Measurements from ENCODE around the gene HYPK. TPM values are rescaled to one million over a fixed set of nuclear protein-coding genes. Genes with fewer than 3 reads are reported as not detected.

The HYPK gene, protein sequence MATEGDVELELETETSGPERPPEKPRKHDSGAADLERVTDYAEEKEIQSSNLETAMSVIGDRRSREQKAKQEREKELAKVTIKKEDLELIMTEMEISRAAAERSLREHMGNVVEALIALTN
- total RNA-seq, result 2.6 TPM

DNA sequence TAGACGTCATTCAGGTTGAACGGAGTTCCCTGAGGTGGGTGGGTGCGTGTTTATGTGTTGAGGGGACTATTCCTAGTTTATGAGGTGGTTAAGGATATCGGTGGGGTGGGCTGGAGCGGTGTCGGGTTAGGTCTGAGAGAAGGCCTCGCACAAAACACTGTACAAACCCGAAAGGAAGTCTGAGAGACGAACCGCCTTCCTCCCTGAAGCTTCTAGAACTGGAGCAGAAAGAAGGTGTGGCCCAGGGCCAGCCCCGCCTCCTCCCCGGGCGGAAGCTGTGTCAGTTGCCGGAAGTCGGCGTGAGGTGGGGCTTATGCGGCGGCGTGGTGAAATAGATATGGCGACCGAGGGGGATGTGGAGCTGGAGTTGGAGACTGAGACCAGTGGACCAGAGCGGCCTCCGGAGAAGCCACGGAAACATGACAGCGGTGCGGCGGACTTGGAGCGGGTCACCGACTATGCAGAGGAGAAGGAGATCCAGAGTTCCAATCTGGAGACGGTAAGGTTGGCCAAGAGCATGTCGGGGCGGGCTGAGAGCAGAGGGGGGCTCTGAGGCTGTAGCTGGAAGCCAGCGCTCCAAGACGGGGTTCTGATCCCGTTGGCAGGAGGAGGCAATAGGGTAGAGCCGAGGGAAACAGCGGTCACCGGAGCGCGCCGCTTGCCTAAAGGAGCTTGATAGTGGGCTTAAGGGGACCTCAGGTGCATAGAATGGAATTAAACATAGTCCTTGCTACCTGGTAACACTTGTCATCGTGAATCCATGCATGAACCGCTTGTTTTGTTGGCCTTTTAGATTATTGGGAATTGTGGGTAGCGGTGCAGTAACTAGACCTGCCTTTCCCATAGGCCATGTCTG, at the start of gene HYPK:
TSS of gene HYPK (plus strand) at position 314 of the 856 bp plus-strand sequence. CDS start at position 338, 24 bp downstream.
- DNase-seq, result peak; percentile 96

DNA sequence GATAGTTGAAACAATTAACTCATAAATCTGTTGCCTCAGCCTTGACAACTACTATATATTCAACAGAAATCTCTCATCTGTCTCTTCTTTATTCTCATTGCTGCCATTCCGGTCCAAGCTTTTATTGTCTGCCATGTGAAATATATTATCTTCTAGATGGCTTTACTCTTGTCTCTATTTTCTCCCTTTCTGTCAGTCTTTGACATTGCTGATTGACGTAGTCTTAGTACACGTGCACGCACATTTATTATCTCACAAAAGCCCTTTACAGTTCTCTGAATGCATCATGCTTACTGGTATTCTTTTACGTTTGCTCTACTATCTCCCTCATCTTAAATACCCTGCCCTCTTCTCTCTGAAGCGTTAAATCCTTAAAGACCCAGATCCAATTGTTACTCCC, 48.5 kb upstream of the HYPK start:
- DNase-seq, result no peak

DNA sequence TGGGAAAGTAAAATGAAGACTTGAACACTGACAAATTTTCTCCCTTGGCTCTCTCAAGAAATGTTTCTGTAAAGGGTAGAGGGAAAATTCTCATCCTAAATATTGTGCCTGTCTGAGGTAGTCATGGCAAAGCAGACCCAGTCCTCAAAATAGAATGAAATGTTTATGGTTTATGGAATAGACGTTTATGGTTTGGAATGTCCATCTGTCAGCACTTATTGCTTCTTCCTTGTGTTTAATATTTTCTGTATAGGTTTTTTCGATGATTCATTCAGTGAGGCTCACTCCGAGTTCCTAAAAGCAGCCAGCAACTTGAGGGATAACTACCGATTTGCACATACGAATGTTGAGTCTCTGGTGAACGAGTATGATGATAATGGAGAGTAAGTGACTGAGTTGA, 37.6 kb upstream of the HYPK start:
- no peak for DNase-seq

DNA sequence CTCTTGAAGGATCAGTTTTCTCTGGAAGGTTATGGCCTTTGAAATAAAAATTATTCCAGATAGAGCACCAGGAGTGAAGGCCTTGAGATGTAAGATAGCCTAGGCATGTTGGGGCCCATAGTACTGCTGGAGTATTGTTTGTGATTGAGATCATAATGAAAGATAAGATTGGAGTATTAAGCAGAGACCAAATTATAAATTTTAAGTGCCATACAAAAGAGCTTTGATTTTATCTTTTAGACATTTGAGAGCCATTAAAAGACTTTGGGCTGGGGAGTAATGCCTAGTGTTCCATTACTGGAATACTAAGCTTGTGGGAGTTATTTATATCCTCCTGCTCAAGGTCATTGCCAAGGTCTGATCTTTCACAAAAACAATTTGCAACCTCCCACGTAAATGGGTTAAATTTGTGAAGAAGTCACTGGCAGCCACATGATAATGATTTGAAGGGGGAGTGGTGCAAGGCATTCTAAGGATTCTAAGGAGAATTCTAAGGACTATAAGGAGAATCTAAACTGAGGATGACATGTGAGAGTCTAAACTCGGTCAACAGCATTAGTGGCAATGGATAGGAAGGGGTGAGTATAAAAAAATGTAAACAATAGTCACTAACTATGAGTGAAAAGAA, 36.5 kb upstream of the HYPK start:
- no peak for DNase-seq

DNA sequence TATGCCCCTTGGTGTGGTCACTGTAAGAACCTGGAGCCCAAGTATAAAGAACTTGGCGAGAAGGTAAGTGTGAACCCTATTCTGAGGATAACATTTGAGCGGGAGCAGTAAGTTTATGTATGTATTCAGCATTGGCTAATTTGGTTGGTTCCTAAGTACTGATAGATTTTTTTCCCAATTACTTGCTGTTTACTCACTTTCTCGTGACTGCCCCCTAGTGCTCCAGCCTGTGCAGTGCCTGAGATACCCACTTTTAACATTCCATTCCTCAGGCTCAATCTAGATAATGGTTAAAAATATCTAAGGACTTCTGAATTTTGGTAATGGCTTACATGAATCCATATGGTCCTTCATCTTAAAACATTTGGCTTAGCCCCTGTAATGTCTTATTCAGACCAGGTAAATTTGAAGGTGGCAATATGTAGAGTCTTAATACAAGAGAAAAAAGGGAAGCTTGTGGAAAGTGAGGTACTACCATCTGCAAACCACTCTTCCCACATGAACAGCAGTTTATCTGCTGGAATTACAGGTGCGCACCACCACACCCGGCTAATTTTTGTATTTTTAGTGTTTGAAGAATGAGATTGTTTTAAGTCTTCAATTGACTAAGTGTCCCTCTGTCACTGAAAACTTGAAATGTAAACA, 30.7 kb upstream of the HYPK start:
- DNase-seq, result peak; percentile 60

DNA sequence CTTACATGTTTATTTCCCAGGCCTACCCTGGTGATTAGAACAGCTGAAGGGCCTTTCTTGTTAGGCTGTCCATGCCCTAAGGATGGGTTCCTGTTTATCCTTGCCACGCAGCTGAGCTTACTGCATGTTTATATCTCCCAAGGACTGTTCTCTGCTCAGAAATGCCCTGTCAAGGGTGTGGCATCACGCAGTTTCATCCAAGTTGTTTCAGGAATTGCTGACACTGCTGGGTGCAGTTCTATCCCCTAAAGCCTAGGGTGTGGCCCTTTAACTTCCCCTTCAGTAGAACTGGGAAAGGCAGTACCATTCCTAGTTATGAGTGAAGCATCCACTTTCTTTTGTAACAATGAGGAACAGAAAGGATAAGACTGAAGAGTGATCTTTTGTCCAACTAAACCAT, 28.6 kb upstream of the HYPK start:
- no peak for DNase-seq

DNA sequence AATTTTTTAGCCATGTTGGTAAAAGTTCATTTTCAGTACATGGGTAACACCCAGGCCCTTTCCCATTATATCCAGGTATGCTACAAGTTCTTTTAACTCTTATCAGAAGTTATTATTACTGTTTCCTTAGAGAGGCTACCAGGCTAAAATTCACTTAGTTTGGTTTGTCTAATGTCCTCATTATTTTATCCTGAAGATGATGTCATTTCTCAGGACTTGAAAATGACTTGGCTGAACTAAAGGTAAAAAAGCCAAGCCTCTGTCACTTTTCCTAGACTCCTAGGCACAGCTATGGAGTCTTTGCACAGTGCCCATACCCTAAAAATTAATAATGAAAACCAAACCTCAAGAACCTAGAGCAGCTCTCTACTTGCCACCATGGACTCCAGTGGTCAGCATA, 27.8 kb upstream of the HYPK start:
- no peak for DNase-seq

DNA sequence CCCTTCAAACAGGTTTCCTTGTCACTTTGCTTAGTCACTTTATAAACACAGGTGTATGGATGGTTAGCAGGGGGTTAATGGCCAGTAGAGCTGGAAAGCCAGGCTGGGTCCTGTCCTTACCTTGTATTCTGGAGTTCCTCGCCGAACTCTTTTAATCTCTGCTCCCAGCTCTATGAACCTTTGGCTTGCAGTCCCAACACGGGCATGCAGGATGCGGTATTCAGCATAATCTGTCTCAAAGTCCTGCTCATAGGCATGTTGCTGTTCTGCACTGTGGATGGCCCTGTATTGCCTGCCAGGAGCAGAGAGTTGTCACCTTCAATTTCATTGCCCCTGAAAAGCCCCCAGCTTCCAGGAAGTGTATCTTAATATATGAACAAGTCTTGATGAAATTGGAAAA, 26.3 kb upstream of the HYPK start:
- no peak for DNase-seq

DNA sequence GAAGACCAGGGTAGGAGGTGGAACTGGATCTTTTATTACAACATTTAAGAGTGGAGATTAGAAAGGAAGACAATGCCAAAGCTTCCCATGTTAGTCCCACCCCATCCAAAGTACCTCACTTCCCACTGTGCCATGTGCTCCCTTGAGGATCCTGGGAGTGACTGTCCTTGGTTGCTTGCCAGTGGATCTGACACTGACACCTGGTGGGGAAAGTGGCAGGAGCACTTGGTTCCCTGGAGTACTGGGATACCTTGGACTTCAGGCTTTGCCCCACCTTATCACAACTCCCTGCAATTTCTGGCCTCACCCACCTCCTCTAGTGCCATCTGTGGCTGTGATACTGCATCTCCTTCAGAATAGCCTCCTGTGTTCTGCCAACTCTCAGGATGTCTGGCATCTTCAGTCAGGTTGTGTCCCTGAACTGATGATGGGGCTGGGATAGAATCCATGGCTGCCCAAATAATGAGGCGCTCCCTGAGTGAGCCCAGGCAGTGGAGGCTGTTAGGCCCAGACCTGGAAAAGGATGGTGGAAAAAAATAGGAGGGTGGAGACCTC, 24.9 kb upstream of the HYPK start:
- DNase-seq, result peak; percentile 35

DNA sequence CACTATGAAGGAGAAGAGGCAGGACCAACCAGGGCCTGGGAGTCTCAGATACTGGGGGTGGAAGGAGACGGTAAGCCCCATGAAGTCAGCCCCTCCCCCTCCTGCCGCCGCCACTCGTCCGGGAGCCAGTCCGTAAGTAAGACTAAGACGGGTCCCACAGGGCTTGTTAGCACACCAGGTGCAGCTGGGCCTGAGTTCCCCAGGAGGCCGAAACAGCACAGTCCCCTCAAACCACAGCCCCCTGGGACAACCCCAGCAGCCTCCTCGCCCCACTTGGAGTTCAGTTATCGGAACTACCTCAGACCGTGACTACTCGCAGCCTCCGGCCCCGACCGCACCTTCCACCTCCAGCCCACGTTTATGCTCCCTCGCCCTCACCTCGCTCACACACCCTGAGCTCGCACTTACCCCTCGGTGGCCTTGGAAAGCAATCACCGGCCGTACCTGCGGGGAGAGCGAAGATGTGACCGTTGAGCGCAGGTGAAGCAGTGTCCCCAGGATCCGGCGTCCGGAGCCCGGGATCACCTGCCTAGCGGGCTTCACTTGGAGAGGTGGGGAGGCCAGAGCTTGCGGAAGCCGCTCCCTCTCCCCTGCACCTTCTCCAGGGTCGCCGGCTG, 24.2 kb upstream of the HYPK start:
- DNase-seq, result peak; percentile 30

DNA sequence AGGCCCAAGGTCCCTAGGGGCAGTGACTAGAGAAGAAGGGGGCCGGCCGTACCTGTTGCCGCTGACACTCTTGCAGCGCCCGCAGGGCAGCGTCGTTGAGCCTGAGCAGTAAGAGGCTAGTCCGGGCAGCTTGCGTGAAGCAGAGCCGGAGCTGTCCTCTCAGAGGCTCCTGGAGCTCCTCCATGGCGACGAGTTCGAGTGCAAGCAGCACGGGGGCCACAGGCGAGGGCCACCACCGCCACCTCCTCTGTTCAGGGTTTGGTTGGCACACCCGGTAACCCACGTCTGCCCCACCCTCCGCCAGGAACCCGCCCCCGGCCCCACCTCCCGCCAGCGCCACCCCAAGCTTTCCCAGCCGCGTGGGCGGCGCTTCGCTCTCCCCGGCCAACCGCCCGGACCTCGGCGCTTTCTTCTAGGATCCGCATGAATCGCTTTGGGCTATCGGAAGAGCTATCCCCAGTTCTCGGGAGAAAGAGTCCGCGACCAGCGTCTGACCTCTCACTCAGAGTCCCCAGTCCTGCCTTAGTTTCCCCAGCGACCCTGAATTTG, 23.6 kb upstream of the HYPK start, which contains the start of gene ELL3:
TSS of gene ELL3 (minus strand) at position 249 of the 549 bp plus-strand sequence. CDS start at position 184, 65 bp downstream.
- DNase-seq, result peak; percentile 80

DNA sequence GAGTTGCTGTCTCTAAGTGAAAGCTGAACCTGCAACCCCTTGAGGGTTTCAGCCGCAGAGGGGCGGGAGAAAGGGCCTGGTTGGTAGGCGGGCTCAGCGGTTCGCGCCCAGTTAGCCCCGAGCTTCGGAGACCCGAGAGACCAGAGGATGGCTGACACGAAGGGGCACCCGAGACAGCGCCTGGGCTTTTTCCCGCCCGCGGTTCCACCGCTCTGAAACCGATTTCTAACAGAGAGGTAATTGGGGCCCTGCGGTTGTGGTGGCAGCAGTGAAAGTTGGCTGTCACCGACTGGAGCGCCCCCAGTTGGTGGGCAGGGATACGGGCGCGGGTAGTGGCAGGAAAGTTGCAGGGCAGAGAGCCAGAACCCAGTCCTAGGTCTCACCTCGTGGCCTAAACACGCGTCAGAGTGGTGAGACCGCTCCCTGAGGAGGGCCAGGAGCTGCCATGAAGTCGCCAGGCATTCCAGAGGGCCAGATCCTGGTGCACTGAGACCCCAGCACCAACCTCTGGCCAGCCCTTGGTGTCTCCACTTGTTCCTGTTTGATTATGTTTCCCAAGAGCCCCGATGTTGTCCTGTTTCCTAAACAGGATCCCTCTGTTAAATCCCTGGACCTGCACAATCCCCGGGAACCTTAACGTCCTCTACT, 23.0 kb upstream of the HYPK start:
- DNase-seq, result peak; percentile 74

DNA sequence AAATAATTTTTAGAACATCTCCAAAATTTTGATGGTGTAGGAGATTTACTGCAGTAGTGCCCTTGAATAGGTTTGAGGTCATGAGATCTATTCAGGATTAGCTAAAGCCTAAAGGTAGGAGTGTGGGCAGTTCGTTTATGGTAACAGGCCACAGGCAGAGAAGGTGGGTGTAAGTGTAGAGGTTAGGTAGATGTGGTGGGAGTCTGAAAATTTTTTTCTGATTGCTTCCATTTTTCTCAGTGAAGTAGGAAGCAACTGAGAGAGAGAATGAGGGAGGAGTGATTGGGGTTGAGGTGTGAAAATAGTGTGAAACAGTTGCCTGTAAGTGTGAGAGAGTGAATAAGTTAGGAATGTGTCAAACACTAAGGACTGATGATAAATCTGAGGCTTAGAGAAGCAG, 21.4 kb upstream of the HYPK start:
- DNase-seq, result no peak

DNA sequence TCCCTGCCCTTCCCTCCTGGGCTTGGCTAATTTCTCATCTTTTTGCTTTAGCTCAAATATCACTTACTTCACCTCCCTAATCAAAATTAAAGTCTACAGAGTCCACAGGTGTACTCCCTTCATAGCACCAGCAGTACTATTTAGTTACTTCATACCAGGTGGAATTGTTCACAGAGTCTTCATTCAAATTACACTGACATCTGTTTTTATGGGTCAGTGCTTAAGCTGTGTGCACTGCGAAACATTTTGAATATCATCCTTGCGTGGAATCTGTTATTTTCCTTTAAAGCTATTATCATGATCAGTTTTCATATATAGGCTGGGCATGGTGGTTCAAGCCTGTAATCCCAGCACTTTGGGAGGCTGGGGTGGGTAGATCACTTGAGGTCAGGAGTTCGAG, 11.0 kb upstream of the HYPK start:
- no peak for DNase-seq

DNA sequence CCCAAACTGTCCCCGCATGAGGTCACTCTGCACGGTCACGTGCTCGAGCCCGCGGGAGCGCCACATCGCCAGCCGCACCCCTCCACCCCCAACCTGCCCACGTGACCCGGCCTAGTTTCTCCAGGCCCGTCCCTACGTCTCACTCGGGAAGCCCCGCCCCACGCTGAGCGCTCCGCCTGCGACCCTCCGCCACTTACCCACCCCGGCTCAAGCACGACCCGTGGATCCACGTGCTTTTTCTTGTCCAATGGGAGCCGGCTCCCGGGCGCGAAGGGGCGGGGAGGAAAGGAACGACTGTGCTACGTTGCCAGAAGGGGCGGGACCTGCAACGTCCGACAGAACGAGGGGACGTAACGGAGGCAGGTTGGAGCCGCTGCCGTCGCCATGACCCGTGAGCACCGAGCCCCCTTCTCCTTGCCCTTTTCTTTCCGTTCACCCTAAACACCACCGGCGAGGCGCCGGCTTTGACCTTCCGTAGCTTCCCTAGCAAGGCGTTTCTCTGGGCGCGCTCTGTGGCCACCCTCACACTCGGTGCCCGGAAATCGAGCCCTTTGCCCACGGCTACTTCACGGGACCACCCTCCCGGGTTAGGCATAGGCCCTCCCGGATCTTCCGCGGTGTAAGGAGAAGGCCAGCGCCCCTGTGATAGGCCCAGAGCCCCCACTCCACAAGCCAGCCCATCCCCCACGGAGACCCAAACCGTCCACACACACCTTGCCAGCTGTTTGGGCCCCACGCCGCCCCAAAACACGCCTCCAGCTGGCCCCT, 8.2 kb upstream of the HYPK start, which contains the start of gene SERF2:
TSS of gene SERF2 (plus strand) at position 328 of the 768 bp plus-strand sequence. CDS start at position 385, 57 bp downstream.
- peak; percentile 100 for DNase-seq

DNA sequence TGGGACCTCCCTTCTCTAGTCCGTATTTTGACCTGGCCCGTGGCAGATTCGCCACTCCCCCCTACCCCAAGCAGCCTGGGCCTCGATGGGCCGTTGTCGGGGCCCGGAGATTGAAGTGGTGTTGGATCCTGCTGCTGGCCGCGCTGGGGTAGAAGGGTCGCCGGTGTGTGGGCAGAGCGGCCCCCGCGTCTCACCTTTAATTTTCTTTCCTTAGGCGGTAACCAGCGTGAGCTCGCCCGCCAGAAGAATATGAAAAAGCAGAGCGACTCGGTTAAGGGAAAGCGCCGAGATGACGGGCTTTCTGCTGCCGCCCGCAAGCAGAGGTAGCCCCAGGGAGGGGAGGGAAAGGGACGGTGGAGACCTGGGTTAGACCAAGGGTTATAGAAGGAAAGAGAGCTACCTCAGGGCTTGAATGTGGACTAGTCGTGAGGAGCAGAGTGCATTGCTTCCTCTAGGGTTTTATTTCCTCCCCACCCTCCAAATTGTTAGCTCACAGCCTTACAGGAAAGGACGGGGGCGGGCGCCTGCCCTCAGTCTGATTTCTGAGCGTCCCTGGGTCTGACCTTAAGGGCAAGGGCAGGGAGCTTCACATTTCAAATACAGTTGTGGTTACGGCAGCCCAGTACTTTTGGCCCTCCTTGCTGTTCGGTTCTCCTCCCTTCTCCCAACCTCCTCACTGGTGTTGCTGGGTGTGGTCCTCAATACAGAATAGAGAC, 7.5 kb upstream of the HYPK start:
- DNase-seq, result peak; percentile 28

DNA sequence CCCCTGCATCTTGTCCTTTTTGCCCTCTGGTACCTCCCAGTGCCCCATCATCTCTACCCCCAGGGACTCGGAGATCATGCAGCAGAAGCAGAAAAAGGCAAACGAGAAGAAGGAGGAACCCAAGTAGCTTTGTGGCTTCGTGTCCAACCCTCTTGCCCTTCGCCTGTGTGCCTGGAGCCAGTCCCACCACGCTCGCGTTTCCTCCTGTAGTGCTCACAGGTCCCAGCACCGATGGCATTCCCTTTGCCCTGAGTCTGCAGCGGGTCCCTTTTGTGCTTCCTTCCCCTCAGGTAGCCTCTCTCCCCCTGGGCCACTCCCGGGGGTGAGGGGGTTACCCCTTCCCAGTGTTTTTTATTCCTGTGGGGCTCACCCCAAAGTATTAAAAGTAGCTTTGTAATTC, 6.8 kb upstream of the HYPK start:
- DNase-seq, result no peak

DNA sequence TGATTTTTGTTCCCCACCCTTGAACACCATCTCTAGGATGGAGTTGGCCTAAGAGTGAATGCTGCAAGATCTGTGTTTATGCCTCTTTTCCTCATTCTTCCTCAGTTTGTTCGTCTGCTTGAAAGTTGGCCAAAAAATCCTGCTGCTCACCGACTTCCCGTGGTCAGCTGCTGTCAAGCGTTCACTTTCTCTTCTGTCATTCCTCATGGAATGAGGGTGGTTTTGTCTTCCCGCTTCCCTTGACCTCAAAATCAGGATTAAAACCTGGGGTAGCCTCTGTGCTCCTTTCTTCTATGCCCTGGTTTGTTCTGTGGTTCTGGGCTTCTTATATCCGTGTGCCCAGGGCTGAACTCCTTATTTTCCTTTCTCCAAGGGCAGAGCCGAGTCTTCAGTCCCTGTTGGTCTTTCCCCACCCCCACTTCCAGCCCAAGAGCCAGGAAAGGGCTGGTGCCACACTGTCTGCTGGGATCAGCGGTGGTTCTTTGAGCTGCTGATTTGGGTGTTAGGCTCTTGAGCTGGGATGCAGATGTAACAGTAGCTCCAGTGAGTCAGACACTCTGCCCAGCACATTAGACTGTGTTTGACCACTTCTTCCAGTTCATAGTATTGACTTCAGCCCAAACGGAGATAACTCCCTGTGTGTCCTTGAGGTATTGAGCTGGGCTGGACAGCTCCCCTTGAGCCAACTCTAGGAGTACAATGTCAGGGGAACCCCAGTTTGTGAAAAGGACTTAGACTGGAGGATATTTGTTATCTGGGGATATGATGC, 5.9 kb upstream of the HYPK start:
- no peak for DNase-seq

DNA sequence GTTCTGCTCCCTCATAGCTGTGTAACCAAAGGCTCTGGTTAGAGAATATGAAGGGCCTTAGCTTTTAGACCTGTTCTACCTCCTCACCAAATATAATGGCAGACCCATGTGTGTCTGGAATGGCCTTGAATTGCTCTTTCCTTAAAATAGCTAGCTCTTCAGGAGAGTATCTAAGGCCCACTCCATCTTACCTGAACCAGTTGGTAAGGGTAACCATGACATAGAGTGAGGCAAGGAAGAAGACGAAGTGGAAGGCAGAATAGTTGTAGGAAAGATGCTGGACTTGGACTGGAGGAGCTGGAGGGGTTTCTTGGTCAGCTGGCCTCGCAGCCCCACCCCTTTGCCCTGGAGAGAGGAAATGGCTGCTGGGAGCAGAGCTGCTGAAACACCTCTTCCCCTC, 5.2 kb upstream of the HYPK start:
- no peak for DNase-seq

Data from tongue (tissue), 2 donors.